HL-60/S4 treated with phorbol 12-myristate 13-acetate at 8.2 ng/mL for 4 days and 3 days (cell line): ENCODE measurements around the gene OPRD1.

Source experiments
- in situ Hi-C: fragments of 300-500 bp; cut with MboI; formaldehyde crosslinking; loops from 2 replicates; pipeline ENCODE4 v1.15.0; 2022; ENCODE audit warnings: low sequenced_read_pairs

Gene OPRD1

GRCh38 chr1:28897789-28898188, 85.8 kb downstream of the OPRD1 start:
- in situ Hi-C loops: loop anchor here (25.0 kb wide), 1 partner anchor 140 kb away; no protein-coding TSS in a partner anchor

- in situ Hi-C loops: loop anchor here (25.0 kb wide), 1 partner anchor 139 kb away; no protein-coding TSS in a partner anchor
Observed at GRCh38 chr1:28898405-28898881, 86.5 kb downstream of the OPRD1 start.

- in situ Hi-C loops: loop anchor here (25.0 kb wide), 1 partner anchor 138 kb away; no protein-coding TSS in a partner anchor
Observed at GRCh38 chr1:28899267-28899666, 87.3 kb downstream of the OPRD1 start.

- in situ Hi-C loops: no loop called here
Observed at GRCh38 chr1:28900562-28900961, 88.6 kb downstream of the OPRD1 start.

GRCh38 chr1:28902738-28903137, 90.8 kb downstream of the OPRD1 start:
- in situ Hi-C loops: no loop called here

GRCh38 chr1:28905921-28906666, 94.1 kb downstream of the OPRD1 start:
- in situ Hi-C loops: no loop called here

- in situ Hi-C loops: no loop called here
Observed at GRCh38 chr1:28909198-28909597, 97.2 kb downstream of the OPRD1 start.

GRCh38 chr1:28910379-28911115, 98.6 kb downstream of the OPRD1 start:
- in situ Hi-C loops: no loop called here

- in situ Hi-C loops: no loop called here
Observed at GRCh38 chr1:28913786-28914227, 101.8 kb downstream of the OPRD1 start.

- in situ Hi-C loops: no loop called here
Observed at GRCh38 chr1:28914228-28915030, 102.5 kb downstream of the OPRD1 start, which contains the start of gene EPB41. Gene EPB41, plus strand, starts transcription at chr1:28914569. Its CDS starts 72,869 bp downstream, at chr1:28987438.

- in situ Hi-C loops: no loop called here
Observed at GRCh38 chr1:28915031-28915895, 103.3 kb downstream of the OPRD1 start.

- in situ Hi-C loops: no loop called here
Observed at GRCh38 chr1:28917757-28918118, 105.8 kb downstream of the OPRD1 start.
